GM15510 (cell line): Measurements from ENCODE around the gene TLDC2.
A peak's percentile ranks its signal among the peaks of the same experiment; 100 is the strongest.

Experiments used
- POLR2A ChIP-seq: IDR thresholded peaks from 3 replicates; pipeline ENCODE4 v1.6.1; 2011; ENCODE audit warnings: borderline replicate concordance; ENCODE audit not compliant: insufficient read length; ENCODE audit errors: extremely low read depth

The TLDC2 gene

DNA sequence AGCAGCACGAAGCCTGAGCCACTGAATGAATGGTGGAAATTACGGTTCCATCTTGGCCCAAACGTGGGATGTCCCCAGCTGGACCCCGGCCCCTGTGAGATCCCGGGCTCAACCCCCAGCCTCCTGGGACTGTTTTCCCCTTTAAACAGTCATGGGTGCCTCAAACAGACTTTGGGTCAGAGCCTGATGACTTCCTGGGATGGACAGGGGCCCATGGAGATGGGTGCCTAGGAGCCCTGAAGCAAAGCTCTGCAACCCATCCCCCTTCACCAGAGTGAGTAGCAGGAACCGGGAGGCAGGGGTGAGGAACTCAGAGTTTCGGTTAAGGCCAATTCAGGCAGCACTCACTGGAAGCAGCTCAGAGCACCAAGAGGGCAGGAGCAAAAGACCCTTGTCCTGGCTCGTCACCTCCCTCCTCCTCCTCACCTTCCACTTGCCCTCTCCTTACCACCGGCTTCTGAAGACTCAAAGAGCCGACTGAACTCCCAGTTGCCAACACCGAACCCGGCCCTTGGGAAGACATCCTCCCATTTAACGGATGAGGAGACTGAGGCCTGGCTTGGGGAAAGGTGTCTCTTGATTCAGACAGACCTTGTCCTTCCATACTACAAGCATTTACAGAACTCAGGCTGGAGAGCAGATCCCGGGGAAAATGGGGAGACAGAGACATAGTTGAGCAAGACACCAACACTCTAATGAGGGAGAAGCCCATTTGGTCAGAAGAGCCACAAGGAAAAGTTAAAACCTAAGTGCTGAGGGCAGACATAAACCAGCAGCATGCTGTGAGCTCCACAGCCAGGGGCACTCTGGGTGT is 14.9 kb upstream of the TLDC2 start:
- TF ChIP-seq POLR2A = no peak

DNA sequence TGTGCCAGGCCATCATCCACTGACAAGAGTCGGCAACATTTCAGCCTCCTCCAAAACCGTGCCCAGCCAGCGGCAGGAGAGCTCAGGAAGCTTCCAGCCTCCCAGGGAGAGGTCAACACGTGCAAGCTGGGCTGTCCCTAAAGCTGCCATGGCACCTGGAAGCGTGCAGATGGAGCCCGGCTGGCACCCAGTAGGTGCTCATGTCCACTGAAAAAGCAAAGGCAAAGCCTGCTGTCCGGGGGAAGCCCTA is 14.4 kb upstream of the TLDC2 start:
- no peak for TF ChIP-seq POLR2A

DNA sequence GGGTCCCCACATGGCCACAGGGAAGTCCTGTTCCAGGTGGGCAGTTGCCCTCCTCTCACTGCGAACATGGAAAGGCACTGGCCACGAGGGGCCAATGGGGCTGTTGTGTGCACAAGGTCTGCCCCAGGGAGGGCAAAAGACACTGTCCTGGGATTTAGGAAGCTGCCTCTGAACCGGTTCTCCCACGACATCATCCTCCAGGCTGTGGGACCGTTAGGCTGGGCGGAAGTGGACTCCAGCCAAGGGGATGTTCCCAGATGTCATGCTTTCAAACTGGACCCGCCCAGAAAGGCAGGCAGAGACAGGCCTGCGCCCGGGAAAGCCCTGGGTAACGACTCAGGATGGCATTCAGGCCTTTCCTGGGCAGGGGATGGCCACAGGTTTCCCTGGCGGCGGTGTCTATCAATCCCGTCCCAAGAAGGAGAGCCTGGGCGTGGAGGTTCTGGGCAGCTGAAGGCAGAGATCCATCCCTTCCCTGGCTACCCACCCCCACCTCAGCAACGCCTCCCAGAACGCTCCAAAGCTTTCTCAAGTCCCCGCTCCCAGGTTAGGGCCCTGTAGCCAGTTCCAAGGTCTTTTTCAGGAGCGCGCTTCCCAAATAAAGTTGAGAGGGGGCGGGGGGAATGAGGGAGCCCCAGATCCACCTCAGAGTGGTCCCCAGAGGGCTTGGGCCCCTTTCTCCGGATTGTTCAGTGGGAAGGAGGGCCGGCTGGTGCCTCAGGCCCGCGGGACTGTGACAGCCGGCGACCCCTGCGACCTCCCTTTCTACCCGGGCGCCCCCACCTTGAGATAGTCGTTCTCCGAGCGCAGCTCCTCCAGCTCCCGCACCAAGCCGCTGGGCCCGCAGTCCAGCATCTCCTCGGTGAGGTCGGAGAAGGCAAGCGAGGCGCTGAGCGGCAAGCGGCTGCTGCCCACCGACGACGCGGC is 13.8 kb upstream of the TLDC2 start:
- TF ChIP-seq POLR2A = no peak

DNA sequence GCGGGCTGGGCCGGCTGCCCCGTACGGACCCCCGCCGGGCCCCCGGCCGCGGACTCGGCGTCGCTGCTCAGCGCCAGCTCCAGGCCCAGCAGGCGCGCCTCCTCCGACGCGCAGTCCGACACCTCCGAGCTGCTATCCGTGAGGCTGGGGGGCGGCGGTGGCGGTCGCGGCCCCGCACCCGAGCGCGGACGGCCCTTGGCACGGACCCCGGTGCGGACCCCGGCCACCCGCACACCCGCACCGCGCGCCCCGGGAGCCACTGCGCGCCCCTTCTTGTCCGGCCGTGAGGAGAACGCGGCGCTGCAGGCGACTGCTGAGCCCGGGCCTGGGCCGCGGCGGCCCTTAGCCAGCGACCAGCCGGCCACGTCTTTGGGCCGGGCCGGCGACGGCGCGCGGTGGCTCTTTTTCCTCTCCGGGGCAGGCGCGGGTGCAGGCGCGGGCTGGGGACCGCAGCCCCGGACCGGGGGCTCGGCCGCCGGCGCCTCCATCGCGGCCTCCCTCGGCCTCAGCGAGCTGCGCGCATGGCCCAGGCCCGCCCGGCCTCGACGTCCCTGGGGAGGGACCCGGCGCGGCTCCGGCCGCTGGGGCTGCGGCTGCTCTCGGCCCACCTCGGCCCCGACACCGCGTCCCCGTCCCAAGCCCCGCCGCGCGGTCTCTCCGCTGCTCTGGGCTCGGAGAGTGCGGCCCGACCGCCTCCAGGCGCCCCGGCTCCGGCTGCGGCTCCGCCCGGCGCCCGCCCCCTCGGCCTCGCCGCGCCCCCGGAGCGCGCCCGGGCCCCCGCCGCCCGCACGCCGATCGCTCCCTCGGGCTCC is 12.9 kb upstream of the TLDC2 start:
- TF ChIP-seq POLR2A = peak; percentile 12

DNA sequence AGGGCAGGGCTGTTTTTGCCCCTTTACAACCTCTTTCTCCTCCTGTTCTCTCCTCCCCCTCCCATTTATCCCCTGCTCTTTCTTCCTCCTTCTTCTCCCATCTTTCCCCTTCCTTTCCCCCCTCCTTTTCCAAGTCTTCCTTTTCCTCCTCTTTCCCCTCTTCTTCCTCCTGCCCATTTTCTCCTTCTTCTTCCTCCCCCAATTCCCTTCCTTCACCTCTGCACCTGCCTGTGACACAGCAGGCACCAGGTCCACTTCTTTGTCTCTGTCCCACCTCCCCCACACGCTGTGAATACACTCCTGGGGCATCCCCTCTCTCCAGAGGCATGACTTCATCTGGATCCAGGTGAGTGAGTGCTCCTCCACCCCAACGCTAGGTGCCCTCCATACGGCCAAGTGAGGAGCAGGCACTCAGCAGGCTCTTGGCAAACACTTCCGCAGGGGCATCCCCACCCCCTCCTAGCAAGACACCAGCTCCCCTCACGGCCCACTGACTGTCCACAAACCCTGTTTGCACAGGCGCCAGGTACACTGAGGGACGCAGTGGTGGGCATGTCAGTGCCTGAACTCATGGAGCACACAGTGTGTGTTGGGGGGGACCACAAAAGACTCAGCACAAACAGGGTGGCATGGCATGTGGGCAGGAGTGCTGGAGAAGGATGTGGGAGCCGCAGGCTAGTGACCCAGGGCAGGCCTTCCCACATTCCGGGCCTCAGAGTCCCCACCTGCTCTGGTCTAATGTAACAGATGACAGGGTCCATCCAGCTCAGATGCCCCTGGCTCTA is 10.7 kb upstream of the TLDC2 start:
- no peak for TF ChIP-seq POLR2A

DNA sequence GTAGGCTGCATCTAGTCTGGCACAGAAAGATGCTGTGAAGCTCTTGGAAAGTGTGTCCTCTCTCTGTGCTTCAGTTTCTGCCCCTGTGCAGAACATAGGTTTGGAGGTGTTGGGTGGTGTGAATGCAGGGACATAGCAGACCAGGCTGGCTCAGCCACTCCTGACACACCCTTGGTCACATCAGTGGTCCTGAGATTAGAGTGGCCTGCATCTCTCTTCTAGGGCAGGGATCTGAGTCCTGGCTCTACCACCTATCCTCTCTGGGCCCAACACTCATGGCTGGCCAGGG is 10.1 kb upstream of the TLDC2 start:
- no peak for TF ChIP-seq POLR2A

DNA sequence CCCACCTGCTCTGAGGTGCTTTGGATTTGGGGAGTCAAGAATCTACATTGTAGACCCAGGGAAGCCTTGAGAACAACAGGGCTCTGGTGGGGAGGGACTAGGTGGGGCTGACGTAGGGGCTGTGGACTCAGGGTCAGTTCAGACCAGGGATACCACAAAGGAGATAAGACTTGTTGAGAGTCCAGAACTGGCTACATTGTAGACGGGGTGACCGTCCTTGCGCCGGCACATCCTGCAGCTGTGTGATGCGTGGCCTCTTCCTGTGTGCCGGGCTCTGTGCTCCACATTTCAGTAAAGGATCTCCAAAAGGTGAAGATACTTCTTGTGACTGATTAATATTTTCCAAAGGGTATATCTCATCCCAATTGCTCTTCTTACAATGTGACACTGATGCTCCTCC is 9.8 kb upstream of the TLDC2 start:
- TF ChIP-seq POLR2A = no peak

DNA sequence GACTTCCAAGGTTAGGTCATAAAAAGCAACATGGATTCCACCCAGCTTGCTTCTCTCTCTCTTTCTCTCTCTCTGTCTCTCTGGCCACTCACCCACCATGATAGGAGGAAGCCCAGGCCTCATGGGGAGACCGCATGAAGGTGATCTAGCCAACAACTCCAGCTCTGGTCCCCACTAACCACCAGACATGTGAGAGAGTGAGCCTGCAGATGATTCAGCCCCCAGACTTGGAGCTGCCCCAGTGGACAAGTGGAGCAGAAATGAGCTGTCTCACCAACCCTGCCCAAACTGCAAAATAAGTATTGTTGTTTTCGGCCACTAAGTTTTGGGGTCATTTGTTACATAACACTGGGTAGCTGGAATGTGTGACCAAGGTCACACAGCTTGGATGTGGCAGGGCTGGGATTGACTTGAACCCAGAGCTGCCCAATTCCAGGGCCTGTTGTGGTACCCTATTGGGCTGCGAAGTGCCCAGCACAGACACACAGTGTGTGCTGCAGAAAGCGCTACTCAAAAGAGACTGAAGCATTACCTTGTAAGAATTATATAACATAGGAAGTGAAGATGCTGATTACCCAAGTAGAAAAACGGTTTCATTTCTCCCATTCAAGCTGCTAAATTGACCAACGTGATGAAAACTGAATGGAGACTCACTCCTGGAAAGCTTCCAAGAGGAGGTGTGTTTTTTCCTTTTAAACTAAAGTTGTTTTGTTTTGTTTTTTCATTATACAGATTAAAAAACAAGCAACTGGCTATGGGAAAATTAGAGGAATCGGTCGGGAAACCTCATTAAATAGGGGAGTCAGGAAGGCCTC is 9.1 kb upstream of the TLDC2 start:
- no peak for TF ChIP-seq POLR2A

DNA sequence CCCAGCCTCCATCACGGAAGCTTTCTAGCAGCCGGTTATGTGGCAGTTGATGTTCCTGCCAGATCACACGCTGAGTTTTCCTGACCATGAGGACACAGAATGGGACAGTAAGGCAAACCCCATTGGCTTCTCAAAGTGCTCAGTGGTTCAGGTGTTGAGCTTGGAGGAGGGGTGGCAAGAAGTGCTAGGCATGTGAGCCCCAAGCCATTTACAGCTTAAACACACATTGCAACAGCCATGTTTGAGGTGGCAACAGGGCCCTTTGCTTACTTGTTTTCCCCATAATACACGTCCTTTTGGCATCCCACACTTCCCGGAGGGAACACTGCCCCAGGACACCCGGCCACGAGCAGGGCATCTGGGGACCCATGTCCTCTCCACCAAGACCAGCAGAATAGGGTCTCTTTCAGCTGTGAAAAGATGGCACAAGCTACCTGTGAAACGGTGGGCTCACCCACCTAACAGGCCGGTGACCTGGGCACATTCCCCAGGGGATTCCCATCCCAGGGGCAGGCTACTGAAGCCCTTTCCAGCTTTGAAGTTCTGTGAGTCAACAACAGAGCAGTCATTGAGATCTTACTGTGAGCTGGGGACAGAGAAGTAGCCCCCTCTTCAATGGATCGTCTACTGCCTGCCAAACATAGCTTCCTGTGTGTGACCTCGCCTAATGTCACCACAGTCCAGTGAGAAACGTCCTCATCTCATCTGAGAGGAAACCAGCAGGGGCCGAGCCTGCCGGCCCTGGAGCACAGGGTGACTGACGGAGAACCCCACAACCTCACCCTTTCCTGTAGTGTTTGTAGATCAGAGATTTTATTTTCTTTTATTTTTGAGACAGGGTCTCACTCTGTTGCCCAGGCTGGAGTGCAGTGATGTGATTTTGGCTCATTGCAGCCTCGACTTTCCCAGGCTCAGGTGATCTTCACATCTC is 4.0 kb upstream of the TLDC2 start:
- no peak for TF ChIP-seq POLR2A

DNA sequence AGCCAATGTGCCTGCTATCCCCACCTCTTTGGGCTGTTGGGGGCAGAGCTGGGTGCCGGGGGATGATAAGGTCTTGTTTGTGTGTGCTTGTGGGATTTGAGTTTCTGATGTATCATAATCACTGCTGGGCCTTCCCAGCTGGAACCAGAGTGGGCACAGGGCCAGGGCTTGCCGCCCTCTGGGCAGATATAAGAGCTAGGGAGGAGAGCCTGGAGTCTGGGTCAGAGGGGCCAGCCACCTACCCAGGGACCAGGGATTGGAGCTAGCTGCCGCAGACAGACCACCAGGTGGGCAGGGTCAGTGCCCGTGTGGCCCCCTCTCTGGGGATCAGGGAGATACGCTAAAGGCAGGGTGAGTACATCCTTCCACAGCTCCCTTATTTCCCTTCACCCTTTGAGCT is 3.1 kb upstream of the TLDC2 start:
- TF ChIP-seq POLR2A = no peak

DNA sequence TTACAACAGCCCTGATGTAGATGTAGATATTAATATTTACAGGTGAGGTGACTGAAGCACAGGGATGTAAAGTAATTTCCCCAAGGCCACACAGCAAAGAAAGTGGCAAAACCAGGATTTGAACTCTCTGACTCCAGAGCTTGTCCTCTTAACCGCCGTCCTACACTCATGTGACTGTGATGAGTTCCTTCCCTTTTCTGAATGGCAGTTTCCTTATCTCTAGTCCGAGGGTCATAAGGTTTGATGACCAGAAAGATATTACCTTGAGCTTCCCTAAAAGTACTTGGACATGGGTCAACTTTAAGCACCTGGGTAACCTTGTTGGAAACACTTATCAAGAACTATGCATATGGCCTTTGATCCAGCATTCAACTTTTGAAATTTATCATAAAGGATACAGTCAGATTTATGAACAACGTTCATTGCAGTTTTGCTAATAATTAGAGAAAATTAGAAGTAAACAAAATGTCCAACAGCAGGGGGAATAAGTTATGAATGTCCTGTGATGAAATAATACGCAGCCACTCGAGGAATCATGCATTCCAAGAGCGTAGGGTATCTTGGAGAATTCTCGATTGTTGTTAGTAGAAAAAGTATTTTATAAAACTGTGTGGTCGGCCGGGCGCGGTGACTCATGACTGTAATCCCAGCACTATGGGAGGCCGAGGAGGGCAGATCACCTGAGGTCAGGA is 2.3 kb upstream of the TLDC2 start:
- TF ChIP-seq POLR2A = no peak

DNA sequence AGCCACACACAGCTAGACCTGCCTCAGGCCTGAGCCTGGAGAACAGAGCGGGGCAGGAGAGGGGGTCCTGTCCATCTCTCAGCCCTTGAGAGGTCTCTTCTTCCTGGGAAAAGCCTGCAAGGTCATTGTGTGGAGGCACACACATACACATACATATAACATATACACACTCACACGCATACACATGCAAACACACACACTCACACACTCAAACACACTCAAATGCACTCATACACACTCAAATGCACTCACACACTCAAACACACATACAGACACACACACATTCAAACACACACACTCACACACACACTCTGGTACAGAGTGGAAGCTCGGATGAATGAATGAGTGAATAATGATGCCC is 515 bp downstream of the TLDC2 start:
- no peak for TF ChIP-seq POLR2A
